ENCODE measurements around the gene AIDA.
"Not testable (repeated sequence)": the region's sequence is repeated elsewhere in the genome, so short reads cannot be mapped to it uniquely, and the experiment has no call there.

The AIDA gene

GRCh38 chr1:222712253-222713090, at the start of gene AIDA, which contains the start of gene BROX:
TSS of gene AIDA (minus strand) at chr1:222712491. CDS start at chr1:222712317, 174 bp downstream.
TSS of gene BROX (plus strand) at chr1:222712564. CDS start at chr1:222715700, 3,136 bp downstream.
- no peaks in the 10 kb centered on the region for H3K27me3 ChIP-seq (ENCODE audit: control insufficient read depth in 5 of 5, insufficient read depth in 4 of 5, low read length in 5 of 5)
- H3K4me1 ChIP-seq (ENCODE audit: control insufficient read depth in 5 of 5, insufficient read depth in 5 of 5, low read length in 5 of 5), result peaks cover 0 to 38% (median 33%) of the 10 kb centered on the region in 5 donors
- peak within 1 kb of the TSS; percentile 99 to 100 (median 99) for H3K4me3 ChIP-seq (ENCODE audit: low read depth in 1 of 5, low read length in 5 of 5)
- H3K27ac ChIP-seq (ENCODE audit: low read depth, low read length), result peak within 1 kb of the TSS; percentile 99
- peaks cover 4 to 14% (median 8%) of the 10 kb centered on the region in 5 donors for H3K36me3 ChIP-seq (ENCODE audit: control insufficient read depth in 5 of 5, insufficient read depth in 5 of 5, low read length in 5 of 5)
- H3K9me3 ChIP-seq (ENCODE audit: control insufficient read depth in 5 of 5, low read length in 5 of 5), result no peaks in the 10 kb centered on the region
- peak within 1 kb of the TSS; percentile 94 to 97 (median 96) for H3K9ac ChIP-seq (ENCODE audit: low read length in 5 of 5)

GRCh38 chr1:222761083-222761482, 48.8 kb upstream of the AIDA start:
- Histone ChIP-seq H3K27me3 (ENCODE audit: control insufficient read depth in 5 of 5, insufficient read depth in 4 of 5, low read length in 5 of 5) (no peaks in the 10 kb centered on the region), H3K9me3 (ENCODE audit: control insufficient read depth in 5 of 5, low read length in 5 of 5) (no peaks in the 10 kb centered on the region), H3K36me3 (ENCODE audit: control insufficient read depth in 5 of 5, insufficient read depth in 5 of 5, low read length in 5 of 5) (no peaks in the 10 kb centered on the region), H3K27ac (ENCODE audit: low read depth, low read length) (no peak overlapping the region), H3K4me3 (ENCODE audit: low read depth in 1 of 5, low read length in 5 of 5) (no peak overlapping the region), H3K9ac (ENCODE audit: low read length in 5 of 5) (no peak overlapping the region), H3K4me1 (ENCODE audit: control insufficient read depth in 5 of 5, insufficient read depth in 5 of 5, low read length in 5 of 5) (no peaks in the 10 kb centered on the region)

- Histone ChIP-seq H3K27me3 (ENCODE audit: control insufficient read depth in 5 of 5, insufficient read depth in 4 of 5, low read length in 5 of 5) (no peaks in the 10 kb centered on the region), H3K9ac (ENCODE audit: low read length in 5 of 5) (no peak overlapping the region), H3K4me3 (ENCODE audit: low read depth in 1 of 5, low read length in 5 of 5) (no peak overlapping the region), H3K4me1 (ENCODE audit: control insufficient read depth in 5 of 5, insufficient read depth in 5 of 5, low read length in 5 of 5) (peaks cover 0 to 4% (median under 1%) of the 10 kb centered on the region in 5 donors), H3K27ac (ENCODE audit: low read depth, low read length) (no peak overlapping the region), H3K9me3 (ENCODE audit: control insufficient read depth in 5 of 5, low read length in 5 of 5) (no peaks in the 10 kb centered on the region), H3K36me3 (ENCODE audit: control insufficient read depth in 5 of 5, insufficient read depth in 5 of 5, low read length in 5 of 5) (no peaks in the 10 kb centered on the region)
These were observed 47.3 kb upstream of the AIDA start for GRCh38 chr1:222759451-222760035.

GRCh38 chr1:222757646-222758268, 45.5 kb upstream of the AIDA start:
- no peaks in the 10 kb centered on the region for H3K9me3 ChIP-seq (ENCODE audit: control insufficient read depth in 5 of 5, low read length in 5 of 5)
- H3K36me3 ChIP-seq (ENCODE audit: control insufficient read depth in 5 of 5, insufficient read depth in 5 of 5, low read length in 5 of 5), result no peaks in the 10 kb centered on the region
- no peak overlapping the region for H3K9ac ChIP-seq (ENCODE audit: low read length in 5 of 5)
- peaks cover 0 to 6% (median 5%) of the 10 kb centered on the region in 5 donors for H3K4me1 ChIP-seq (ENCODE audit: control insufficient read depth in 5 of 5, insufficient read depth in 5 of 5, low read length in 5 of 5)
- H3K4me3 ChIP-seq (ENCODE audit: low read depth in 1 of 5, low read length in 5 of 5), result no peak overlapping the region
- no peak overlapping the region for H3K27ac ChIP-seq (ENCODE audit: low read depth, low read length)
- no peaks in the 10 kb centered on the region for H3K27me3 ChIP-seq (ENCODE audit: control insufficient read depth in 5 of 5, insufficient read depth in 4 of 5, low read length in 5 of 5)

GRCh38 chr1:222754366-222755139, 42.3 kb upstream of the AIDA start:
- Histone ChIP-seq H3K9ac (ENCODE audit: low read length in 5 of 5) (no peak overlapping the region), H3K27ac (ENCODE audit: low read depth, low read length) (no peak overlapping the region), H3K4me1 (ENCODE audit: control insufficient read depth in 5 of 5, insufficient read depth in 5 of 5, low read length in 5 of 5) (peaks cover 0 to 9% (median 5%) of the 10 kb centered on the region in 5 donors), H3K4me3 (ENCODE audit: low read depth in 1 of 5, low read length in 5 of 5) (no peak overlapping the region), H3K9me3 (ENCODE audit: control insufficient read depth in 5 of 5, low read length in 5 of 5) (no peaks in the 10 kb centered on the region), H3K36me3 (ENCODE audit: control insufficient read depth in 5 of 5, insufficient read depth in 5 of 5, low read length in 5 of 5) (no peaks in the 10 kb centered on the region), H3K27me3 (ENCODE audit: control insufficient read depth in 5 of 5, insufficient read depth in 4 of 5, low read length in 5 of 5) (no peaks in the 10 kb centered on the region)

GRCh38 chr1:222751255-222751654, 39.0 kb upstream of the AIDA start:
- Histone ChIP-seq H3K4me3 (ENCODE audit: low read depth in 1 of 5, low read length in 5 of 5) (no peak overlapping the region), H3K9me3 (ENCODE audit: control insufficient read depth in 5 of 5, low read length in 5 of 5) (no peaks in the 10 kb centered on the region), H3K27ac (ENCODE audit: low read depth, low read length) (no peak overlapping the region), H3K4me1 (ENCODE audit: control insufficient read depth in 5 of 5, insufficient read depth in 5 of 5, low read length in 5 of 5) (peaks cover 0 to 9% (median 5%) of the 10 kb centered on the region in 5 donors), H3K36me3 (ENCODE audit: control insufficient read depth in 5 of 5, insufficient read depth in 5 of 5, low read length in 5 of 5) (no peaks in the 10 kb centered on the region), H3K27me3 (ENCODE audit: control insufficient read depth in 5 of 5, insufficient read depth in 4 of 5, low read length in 5 of 5) (peaks cover 0 to 3% (median 0%) of the 10 kb centered on the region in 5 donors), H3K9ac (ENCODE audit: low read length in 5 of 5) (no peak overlapping the region)

GRCh38 chr1:222750651-222751050, 38.4 kb upstream of the AIDA start:
- H3K4me1 ChIP-seq (ENCODE audit: control insufficient read depth in 5 of 5, insufficient read depth in 5 of 5, low read length in 5 of 5), result peaks cover 0 to 9% (median 5%) of the 10 kb centered on the region in 5 donors
- H3K27me3 ChIP-seq (ENCODE audit: control insufficient read depth in 5 of 5, insufficient read depth in 4 of 5, low read length in 5 of 5), result peaks cover 0 to 3% (median 0%) of the 10 kb centered on the region in 5 donors
- H3K9me3 ChIP-seq (ENCODE audit: control insufficient read depth in 5 of 5, low read length in 5 of 5), result no peaks in the 10 kb centered on the region
- no peaks in the 10 kb centered on the region for H3K36me3 ChIP-seq (ENCODE audit: control insufficient read depth in 5 of 5, insufficient read depth in 5 of 5, low read length in 5 of 5)
- no peak overlapping the region for H3K9ac ChIP-seq (ENCODE audit: low read length in 5 of 5)
- no peak overlapping the region for H3K27ac ChIP-seq (ENCODE audit: low read depth, low read length)
- no peak overlapping the region for H3K4me3 ChIP-seq (ENCODE audit: low read depth in 1 of 5, low read length in 5 of 5)

GRCh38 chr1:222749927-222750326, 37.6 kb upstream of the AIDA start:
- Histone ChIP-seq H3K36me3 (ENCODE audit: control insufficient read depth in 5 of 5, insufficient read depth in 5 of 5, low read length in 5 of 5) (no peaks in the 10 kb centered on the region), H3K9me3 (ENCODE audit: control insufficient read depth in 5 of 5, low read length in 5 of 5) (no peaks in the 10 kb centered on the region), H3K27ac (ENCODE audit: low read depth, low read length) (no peak overlapping the region), H3K9ac (ENCODE audit: low read length in 5 of 5) (no peak overlapping the region), H3K27me3 (ENCODE audit: control insufficient read depth in 5 of 5, insufficient read depth in 4 of 5, low read length in 5 of 5) (peaks cover 0 to 3% (median 0%) of the 10 kb centered on the region in 5 donors), H3K4me1 (ENCODE audit: control insufficient read depth in 5 of 5, insufficient read depth in 5 of 5, low read length in 5 of 5) (peaks cover 0 to 9% (median 5%) of the 10 kb centered on the region in 5 donors), H3K4me3 (ENCODE audit: low read depth in 1 of 5, low read length in 5 of 5) (no peak overlapping the region)

GRCh38 chr1:222741630-222742457, 29.6 kb upstream of the AIDA start:
- not testable (repeated sequence) for H3K4me1 ChIP-seq (ENCODE audit: control insufficient read depth in 5 of 5, insufficient read depth in 5 of 5, low read length in 5 of 5); H3K27ac ChIP-seq (ENCODE audit: low read depth, low read length); H3K9ac ChIP-seq (ENCODE audit: low read length in 5 of 5); H3K4me3 ChIP-seq (ENCODE audit: low read depth in 1 of 5, low read length in 5 of 5); H3K9me3 ChIP-seq (ENCODE audit: control insufficient read depth in 5 of 5, low read length in 5 of 5); H3K36me3 ChIP-seq (ENCODE audit: control insufficient read depth in 5 of 5, insufficient read depth in 5 of 5, low read length in 5 of 5); H3K27me3 ChIP-seq (ENCODE audit: control insufficient read depth in 5 of 5, insufficient read depth in 4 of 5, low read length in 5 of 5)
